HFF-Myc (cell line): ENCODE measurements around the gene SOX21.

Experiments
- DNase-seq: peaks from one replicate; pipeline ENCODE4 v3.0.0-alpha.2; 2011; ENCODE audit warnings: low read depth; ENCODE audit errors: extremely low read depth
- H3K4me3 ChIP-seq: replicated peaks from 2 replicates; pipeline ENCODE4 v1.5.1; 2011; ENCODE audit warnings: low read depth, mild to moderate bottlenecking, control low read depth, low read length
- TF ChIP-seq, protein P1 (sequence below): IDR thresholded peaks from 2 replicates; pipeline ENCODE4 v1.5.1; 2012; ENCODE audit warnings: mild to moderate bottlenecking, low read depth, low read length, control low read depth; ENCODE audit errors: missing control alignments

Gene SOX21

DNA sequence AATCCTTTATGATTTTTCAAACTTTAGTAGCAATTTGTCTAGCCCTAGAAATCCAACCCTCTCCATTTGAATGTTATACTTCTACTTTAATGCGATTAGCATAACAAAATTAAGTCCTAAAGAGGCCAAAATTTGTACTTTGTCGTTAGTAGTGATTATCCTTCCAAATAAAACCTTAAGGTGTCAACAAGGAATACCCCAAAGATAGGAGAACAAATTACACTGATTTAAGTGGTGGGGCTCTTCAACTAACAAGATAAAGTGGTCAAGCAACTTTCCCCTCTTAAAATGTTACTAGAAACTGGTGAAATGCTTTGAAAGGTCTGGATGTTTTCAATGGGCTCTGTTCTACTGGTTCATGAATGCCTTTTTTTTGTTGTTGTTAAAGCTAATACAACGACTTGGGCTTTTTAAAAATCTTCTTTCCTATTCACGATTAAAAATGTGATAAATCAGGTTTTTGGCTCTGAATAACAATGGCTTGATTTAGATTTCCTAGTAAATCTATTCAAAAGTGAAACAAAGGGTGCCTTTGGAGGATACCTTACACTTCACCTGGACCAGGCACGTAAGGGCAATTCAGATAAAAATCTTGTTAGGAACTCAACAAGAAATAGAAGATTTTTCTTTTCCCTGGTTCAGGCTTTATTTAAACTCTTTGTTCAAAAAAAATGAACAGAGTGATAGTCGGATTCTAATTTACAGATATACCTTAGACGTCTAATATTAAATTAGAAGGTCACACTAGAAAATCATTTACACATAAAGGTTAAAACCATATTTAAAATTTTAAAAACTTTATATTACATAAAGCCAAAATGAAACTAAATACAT is 3.1 kb downstream of the SOX21 start:
- no peak for DNase-seq
- TF ChIP-seq, protein P1, sequence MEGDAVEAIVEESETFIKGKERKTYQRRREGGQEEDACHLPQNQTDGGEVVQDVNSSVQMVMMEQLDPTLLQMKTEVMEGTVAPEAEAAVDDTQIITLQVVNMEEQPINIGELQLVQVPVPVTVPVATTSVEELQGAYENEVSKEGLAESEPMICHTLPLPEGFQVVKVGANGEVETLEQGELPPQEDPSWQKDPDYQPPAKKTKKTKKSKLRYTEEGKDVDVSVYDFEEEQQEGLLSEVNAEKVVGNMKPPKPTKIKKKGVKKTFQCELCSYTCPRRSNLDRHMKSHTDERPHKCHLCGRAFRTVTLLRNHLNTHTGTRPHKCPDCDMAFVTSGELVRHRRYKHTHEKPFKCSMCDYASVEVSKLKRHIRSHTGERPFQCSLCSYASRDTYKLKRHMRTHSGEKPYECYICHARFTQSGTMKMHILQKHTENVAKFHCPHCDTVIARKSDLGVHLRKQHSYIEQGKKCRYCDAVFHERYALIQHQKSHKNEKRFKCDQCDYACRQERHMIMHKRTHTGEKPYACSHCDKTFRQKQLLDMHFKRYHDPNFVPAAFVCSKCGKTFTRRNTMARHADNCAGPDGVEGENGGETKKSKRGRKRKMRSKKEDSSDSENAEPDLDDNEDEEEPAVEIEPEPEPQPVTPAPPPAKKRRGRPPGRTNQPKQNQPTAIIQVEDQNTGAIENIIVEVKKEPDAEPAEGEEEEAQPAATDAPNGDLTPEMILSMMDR: no peak
- no peak overlapping the region for H3K4me3 ChIP-seq

GRCh38 chr13:94708031-94708859 is 4.1 kb downstream of the SOX21 start:
- TF ChIP-seq, protein P1: no peak
- H3K4me3 ChIP-seq: no peak overlapping the region
- no peak for DNase-seq

GRCh38 chr13:94707400-94708021 is 4.8 kb downstream of the SOX21 start:
- DNase-seq: no peak
- H3K4me3 ChIP-seq: no peak overlapping the region
- TF ChIP-seq, protein P1: no peak

GRCh38 chr13:94706843-94707399 is 5.4 kb downstream of the SOX21 start:
- no peak overlapping the region for H3K4me3 ChIP-seq
- TF ChIP-seq, protein P1: no peak
- DNase-seq: no peak

DNA sequence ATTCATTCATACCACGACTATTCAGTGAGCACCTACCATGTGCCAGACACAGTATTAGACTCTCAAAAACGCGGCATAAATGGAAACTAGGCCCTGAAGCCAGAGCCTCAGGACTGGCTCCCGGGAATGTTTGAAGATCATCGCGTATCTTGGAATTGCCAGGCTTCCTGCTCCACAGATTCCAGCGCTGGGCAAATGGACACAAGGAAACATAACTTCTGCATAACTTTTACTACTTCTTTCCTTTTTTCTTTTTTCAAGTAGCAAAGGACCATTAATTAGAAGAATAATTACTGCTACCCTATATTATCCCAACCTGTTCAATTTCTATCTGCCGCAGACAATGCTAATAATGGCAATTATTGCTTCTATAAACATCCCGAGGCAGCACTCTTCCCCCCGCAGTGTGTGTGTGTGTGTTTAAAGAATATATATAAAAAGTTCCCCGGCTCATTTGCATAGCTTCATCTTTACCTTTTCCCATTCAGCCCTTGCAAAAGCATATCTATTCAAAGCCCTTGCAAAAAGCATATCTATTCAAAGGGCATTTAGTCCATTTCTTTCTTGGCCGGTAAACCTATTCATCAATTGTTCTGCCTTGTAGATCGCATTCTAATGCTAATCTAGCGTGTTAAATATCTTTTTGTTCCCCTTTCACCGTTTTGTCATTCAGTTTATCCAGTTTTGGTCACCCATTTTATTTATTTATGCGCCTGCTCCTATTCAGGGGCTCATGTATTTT is 6.1 kb downstream of the SOX21 start:
- TF ChIP-seq, protein P1: no peak
- H3K4me3 ChIP-seq: no peak overlapping the region
- DNase-seq: no peak
